ENCODE results near the gene ATRIP. TPM values are rescaled to one million over a fixed set of nuclear protein-coding genes. Genes with fewer than 3 reads are reported as not detected.
A peak's percentile ranks its signal among the peaks of the same experiment; 100 is the strongest.

ATRIP gene
- polyA plus RNA-seq, 1 of the 3 experiments (the other 2 are of a cell fraction): 5.6 TPM

DNA sequence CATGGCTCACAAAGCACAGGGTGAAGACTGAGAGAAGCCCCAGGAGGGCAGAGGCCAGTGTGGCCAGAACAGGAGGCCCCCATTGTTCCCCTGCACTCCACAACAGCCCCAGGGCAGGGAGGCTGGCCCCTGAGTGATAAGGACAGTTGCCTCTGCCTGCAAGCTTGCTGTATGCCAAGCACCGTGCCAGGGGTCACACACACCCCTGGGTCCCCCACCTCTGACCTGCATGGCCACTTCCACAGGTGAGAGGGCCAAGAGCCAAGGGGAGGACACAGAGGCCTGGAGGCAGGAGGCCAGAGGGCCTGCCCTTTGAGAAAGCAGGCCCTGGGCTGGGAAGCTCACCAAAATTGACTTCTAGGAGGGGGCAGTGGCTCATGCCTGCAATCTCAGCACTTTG is 23.7 kb downstream of the ATRIP start:
- Histone ChIP-seq H3K27me3 (ENCODE audit: insufficient read depth) (no peaks in the 10 kb centered on the region), H3K9me2 (no peaks in the 10 kb centered on the region), H3K27ac (ENCODE audit: low read depth in 2 of 2, low read length in 1 of 2) (peak overlapping the region in 1 of 2 experiments; percentile 48; a peak in 1 of 4 replicates), H3K9ac (no peak overlapping the region), H4K20me1 (ENCODE audit: insufficient read depth) (no peaks in the 10 kb centered on the region), H3K4me3 (ENCODE audit: low read depth in 2 of 2, low read length in 1 of 2) (no peak overlapping the region), H3K4me2 (peak overlapping the region; percentile 82; the same call in 1 of the 2 replicates), H3K4me1 (ENCODE audit: control insufficient read depth in 1 of 2, insufficient read depth in 2 of 2, low read depth in 1 of 2, low read length in 1 of 2) (peaks cover 13 to 54% of the 10 kb centered on the region in 2 experiments; a peak in 2 of 4 replicates), H3K36me3 (replicated peaks in 1 of 2; ENCODE audit: control insufficient read depth in 1 of 2, insufficient read depth in 2 of 2, low read length in 1 of 2) (peaks cover 0 to 21% of the 10 kb centered on the region in 2 experiments), H3K9me3 (no peaks in the 10 kb centered on the region), H2AFZ (ENCODE audit: low read depth) (no peak overlapping the region), H3F3A (replicated peaks; ENCODE audit: insufficient read depth) (peaks cover 14% of the 10 kb centered on the region), H3K79me2 (ENCODE audit: insufficient read depth) (peaks cover 68% of the 10 kb centered on the region)
- DNase-seq: peak; percentile 27
- WGBS (ENCODE audit: low lambda C conversion rate): no CpG with 5 or more reads among the region's 1 CpG
- no peak for TF ChIP-seq PBX3 (IDR thresholded peaks at IDR 0.05)
- no peak for TF ChIP-seq RCOR1 (IDR thresholded peaks at IDR 0.05; ENCODE audit: low read length)
- TF ChIP-seq EP300 (IDR thresholded peaks at IDR 0.05; ENCODE audit: borderline replicate concordance in 1 of 2, low read depth in 1 of 2, low read length in 1 of 2): no peak
- TF ChIP-seq FOXJ3 (CRISPR knock-in tag; IDR thresholded peaks at IDR 0.05): no peak
- no peak for TF ChIP-seq NFIC (IDR thresholded peaks at IDR 0.05; ENCODE audit: borderline replicate concordance)
- TF ChIP-seq, protein P1, sequence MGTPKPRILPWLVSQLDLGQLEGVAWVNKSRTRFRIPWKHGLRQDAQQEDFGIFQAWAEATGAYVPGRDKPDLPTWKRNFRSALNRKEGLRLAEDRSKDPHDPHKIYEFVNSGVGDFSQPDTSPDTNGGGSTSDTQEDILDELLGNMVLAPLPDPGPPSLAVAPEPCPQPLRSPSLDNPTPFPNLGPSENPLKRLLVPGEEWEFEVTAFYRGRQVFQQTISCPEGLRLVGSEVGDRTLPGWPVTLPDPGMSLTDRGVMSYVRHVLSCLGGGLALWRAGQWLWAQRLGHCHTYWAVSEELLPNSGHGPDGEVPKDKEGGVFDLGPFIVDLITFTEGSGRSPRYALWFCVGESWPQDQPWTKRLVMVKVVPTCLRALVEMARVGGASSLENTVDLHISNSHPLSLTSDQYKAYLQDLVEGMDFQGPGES (IDR thresholded peaks at IDR 0.05; ENCODE audit: low read depth, low read length): no peak
- no peak for TF ChIP-seq RAD21 (IDR thresholded peaks at IDR 0.05; ENCODE audit: low read length)
- POLR2A ChIA-PET: interaction anchor here (2.1 kb wide), 1 partner anchor 33 kb away, joined by 6 read pairs; the partner anchor contains the start of gene SHISA5
- CTCF ChIA-PET: interaction anchor here (0.8 to 6.4 kb wide), 6 partner anchors 14 to 142 kb away, joined by 3 to 27 read pairs (median 4); no protein-coding TSS in a partner anchor

GRCh38 chr3:48472673-48472922 is 26.1 kb downstream of the ATRIP start:
- H3K9me2 ChIP-seq: no peaks in the 10 kb centered on the region

More at GRCh38 chr3:48472673-48472922, 26.1 kb downstream of the ATRIP start:
- no peak for TF ChIP-seq ELF1 (IDR thresholded peaks at IDR 0.05)
- TF ChIP-seq POLR2AphosphoS5 (IDR thresholded peaks at IDR 0.05; ENCODE audit: low read depth, low read length): no peak
- TF ChIP-seq MXI1 (IDR thresholded peaks at IDR 0.05; ENCODE audit: low read depth, low read length): no peak
- no peak for TF ChIP-seq TEAD4 (IDR thresholded peaks at IDR 0.05; ENCODE audit: borderline replicate concordance, insufficient read depth)
- TF ChIP-seq SMC3 (IDR thresholded peaks at IDR 0.05; ENCODE audit: low read depth, low read length): no peak
- no peak for TF ChIP-seq RCOR1 (IDR thresholded peaks at IDR 0.05; ENCODE audit: low read length)
- POLR2A ChIA-PET: interaction anchor here (2.2 kb wide), 1 partner anchor 31 kb away, joined by 9 read pairs; the partner anchor contains the start of gene SHISA5
- Histone ChIP-seq H3K36me3 (replicated peaks in 1 of 2; ENCODE audit: control insufficient read depth in 1 of 2, insufficient read depth in 2 of 2, low read length in 1 of 2) (peaks cover 0 to 14% of the 10 kb centered on the region in 2 experiments), H3K9ac (peak overlapping the region; percentile 79), H3K27ac (ENCODE audit: low read depth in 2 of 2, low read length in 1 of 2) (peak overlapping the region; percentile 80 to 87), H3K4me2 (peak overlapping the region; percentile 82), H3K4me3 (ENCODE audit: low read depth in 2 of 2, low read length in 1 of 2) (peak overlapping the region; percentile 61 to 65), H3K4me1 (ENCODE audit: control insufficient read depth in 1 of 2, insufficient read depth in 2 of 2, low read depth in 1 of 2, low read length in 1 of 2) (peaks cover 0 to 32% of the 10 kb centered on the region in 2 experiments; a peak in 1 of 4 replicates), H3K27me3 (ENCODE audit: insufficient read depth) (no peaks in the 10 kb centered on the region), H3K9me3 (no peaks in the 10 kb centered on the region), H4K20me1 (ENCODE audit: insufficient read depth) (no peaks in the 10 kb centered on the region), H3F3A (replicated peaks; ENCODE audit: insufficient read depth) (peaks cover 7% of the 10 kb centered on the region), H2AFZ (ENCODE audit: low read depth) (no peak overlapping the region), H3K79me2 (ENCODE audit: insufficient read depth) (peaks cover 53% of the 10 kb centered on the region)
- DNase-seq: peak; percentile 48
- CTCF ChIA-PET: interaction anchor here (0.6 to 6.4 kb wide), 14 partner anchors 10 to 907 kb away, joined by 3 to 27 read pairs (median 5); partner anchors contain the start of gene SHISA5
- WGBS (ENCODE audit: low lambda C conversion rate): 31% methylated on average over 5 of the region's 5 CpGs
